ENCODE data around the gene GNRH2.
"Not testable (repeated sequence)": the region's sequence is repeated elsewhere in the genome, so short reads cannot be mapped to it uniquely, and the experiment has no call there.

The GNRH2 gene

GRCh38 chr20:3044336-3044965, 1.0 kb downstream of the GNRH2 start:
- no peak for DNase-seq

- peak; percentile 66 to 85 for DNase-seq
Observed at GRCh38 chr20:3045042-3045815, 1.8 kb downstream of the GNRH2 start.

GRCh38 chr20:3045816-3046676, 2.6 kb downstream of the GNRH2 start, which contains the start of gene MRPS26:
TSS of gene MRPS26 (plus strand) at chr20:3046052. CDS start at chr20:3046069, 17 bp downstream.
- peak; percentile 76 to 85 for DNase-seq

GRCh38 chr20:3046677-3047462, 3.4 kb downstream of the GNRH2 start:
- DNase-seq = peak; percentile 67 to 88

GRCh38 chr20:3047486-3048419, 4.3 kb downstream of the GNRH2 start:
- no peak for DNase-seq

GRCh38 chr20:3051385-3052019, 8.1 kb downstream of the GNRH2 start:
- no peak for DNase-seq

- DNase-seq = no peak
Observed at GRCh38 chr20:3059489-3059888, 16.1 kb downstream of the GNRH2 start.

- not testable (repeated sequence) for DNase-seq
Observed at GRCh38 chr20:3064119-3064518, 20.7 kb downstream of the GNRH2 start.

GRCh38 chr20:3067139-3068014, 24.0 kb downstream of the GNRH2 start:
- no peak for DNase-seq

- DNase-seq = no peak
Observed at GRCh38 chr20:3068075-3068474, 24.7 kb downstream of the GNRH2 start.

GRCh38 chr20:3068986-3069900, 25.8 kb downstream of the GNRH2 start:
- peak in 1 of 2 experiments; percentile 27 for DNase-seq

GRCh38 chr20:3070725-3071124, 27.3 kb downstream of the GNRH2 start:
- no peak for DNase-seq

- DNase-seq = no peak
Observed at GRCh38 chr20:3071266-3071609, 27.8 kb downstream of the GNRH2 start.

GRCh38 chr20:3071610-3072529, 28.4 kb downstream of the GNRH2 start, which contains the start of gene OXT:
TSS of gene OXT (plus strand) at chr20:3071620. CDS start at chr20:3071656, 36 bp downstream.
- no peak for DNase-seq

GRCh38 chr20:3072530-3073250, 29.3 kb downstream of the GNRH2 start:
- no peak for DNase-seq

- not testable (repeated sequence) for DNase-seq
Observed at GRCh38 chr20:3073251-3073643, 29.8 kb downstream of the GNRH2 start.

- DNase-seq = no peak
Observed at GRCh38 chr20:3074812-3075211, 31.4 kb downstream of the GNRH2 start.

Measured in NCI-H2081 (cell line).